Measurements from ENCODE around the gene CNDP1.

The CNDP1 gene

GRCh38 chr18:74567822-74568221 is 33.5 kb downstream of the CNDP1 start:
- DNase-seq (ENCODE audit: low read depth), result no peak
- no peak overlapping the region for H3K4me3 ChIP-seq (ENCODE audit: low read depth, low read length)
- TF ChIP-seq CTCF (IDR thresholded peaks at IDR 0.05; ENCODE audit: insufficient read depth, low read depth, low read length, missing control alignments), result peak; percentile 0

GRCh38 chr18:74569401-74569800 is 35.1 kb downstream of the CNDP1 start:
- DNase-seq (ENCODE audit: low read depth), result no peak
- no peak for TF ChIP-seq CTCF (IDR thresholded peaks at IDR 0.05; ENCODE audit: insufficient read depth, low read depth, low read length, missing control alignments)
- no peak overlapping the region for H3K4me3 ChIP-seq (ENCODE audit: low read depth, low read length)

- TF ChIP-seq CTCF (IDR thresholded peaks at IDR 0.05; ENCODE audit: insufficient read depth, low read depth, low read length, missing control alignments), result no peak
- DNase-seq (ENCODE audit: low read depth), result no peak
- H3K4me3 ChIP-seq (ENCODE audit: low read depth, low read length), result no peak overlapping the region
Observed at GRCh38 chr18:74570266-74570665, 36.0 kb downstream of the CNDP1 start.

GRCh38 chr18:74571895-74572680 is 37.8 kb downstream of the CNDP1 start:
- TF ChIP-seq CTCF (IDR thresholded peaks at IDR 0.05; ENCODE audit: insufficient read depth, low read depth, low read length, missing control alignments), result no peak
- H3K4me3 ChIP-seq (ENCODE audit: low read depth, low read length), result no peak overlapping the region
- DNase-seq (ENCODE audit: low read depth), result no peak

GRCh38 chr18:74573053-74573452 is 38.8 kb downstream of the CNDP1 start:
- no peak for TF ChIP-seq CTCF (IDR thresholded peaks at IDR 0.05; ENCODE audit: insufficient read depth, low read depth, low read length, missing control alignments)
- no peak for DNase-seq (ENCODE audit: low read depth)
- no peak overlapping the region for H3K4me3 ChIP-seq (ENCODE audit: low read depth, low read length)

- no peak for DNase-seq (ENCODE audit: low read depth)
- no peak overlapping the region for H3K4me3 ChIP-seq (ENCODE audit: low read depth, low read length)
- TF ChIP-seq CTCF (IDR thresholded peaks at IDR 0.05; ENCODE audit: insufficient read depth, low read depth, low read length, missing control alignments), result no peak
Observed at GRCh38 chr18:74574916-74575315, 40.6 kb downstream of the CNDP1 start.

GRCh38 chr18:74577019-74577418 is 42.7 kb downstream of the CNDP1 start:
- H3K4me3 ChIP-seq (ENCODE audit: low read depth, low read length), result no peak overlapping the region
- no peak for TF ChIP-seq CTCF (IDR thresholded peaks at IDR 0.05; ENCODE audit: insufficient read depth, low read depth, low read length, missing control alignments)
- no peak for DNase-seq (ENCODE audit: low read depth)
